Thyroid gland (tissue), 4 donors: ENCODE data around the gene ADARB1. TPM values are rescaled to one million over a fixed set of nuclear protein-coding genes. Genes with fewer than 3 reads are reported as not detected.
"Not testable (repeated sequence)": the region's sequence is repeated elsewhere in the genome, so short reads cannot be mapped to it uniquely, and the experiment has no call there.

Experiments
- DNase-seq, 2 donors: peaks; one replicate each; pipeline ENCODE4 v3.0.0-alpha.2; 2019
- H3K27ac ChIP-seq, 3 donors: fragments of 200-600 bp; sonication (generic); 1 replicate in 2 of 3; 2 replicates in 1 of 3; pipeline ENCODE4 v1.5.1; 2016 to 2019; ENCODE audit warnings: mild to moderate bottlenecking in 1 of 3, moderate library complexity in 1 of 3
- H3K27me3 ChIP-seq: fragments of 200-600 bp; sonication (generic); one replicate; pipeline ENCODE4 v1.5.1; 2019
- H3K36me3 ChIP-seq, 2 donors: fragments of 200-600 bp; sonication (generic); one replicate each; pipeline ENCODE4 v1.5.1; 2016 to 2019
- H3K4me1 ChIP-seq, 2 donors: fragments of 200-600 bp; sonication (generic); one replicate each; pipeline ENCODE4 v1.5.1; 2017 to 2019
- H3K4me3 ChIP-seq, 3 donors: fragments of 200-600 bp; sonication (generic); replicated peaks in 1 of 3; 1 replicate in 2 of 3; 2 replicates in 1 of 3; pipeline ENCODE4 v1.5.1; 2016; ENCODE audit warnings: mild to moderate bottlenecking in 1 of 3
- H3K9me3 ChIP-seq: fragments of 200-600 bp; sonication (generic); one replicate; pipeline ENCODE4 v1.5.1; 2017
- POLR2A ChIP-seq, 2 donors: fragments of 450-650 bp; IDR thresholded peaks; one replicate each; pipeline ENCODE4 v1.6.1; 2017; ENCODE audit warnings: antibody characterized with exemption in 2 of 2, mild to moderate bottlenecking in 2 of 2, moderate library complexity in 1 of 2
- WGBS, 2 donors: methylation state at CpG; one replicate each; pipeline ENCODE4 v1.1.5; 2017; 5-methylcytosine and 5-hydroxymethylcytosine counted together
- intact Hi-C: fragments of 100-400 bp; cut with DNase I; formaldehyde crosslinking; loops from one replicate; pipeline ENCODE4 v1.15.1; 2023
- total RNA-seq, 4 donors: library from RNA; depleted of rRNA; stranded (reverse); fragments of >200 nt; gene quantifications; one replicate each; pipeline ENCODE4 v1.2.3, GENCODE V29; 2016
- TF ChIP-seq, protein P1 (sequence below), 6 experiments: fragments of 200-600 bp in 3 of 6; fragments of 450-650 bp in 3 of 6; sonication (generic) in 3 of 6; IDR thresholded peaks; one replicate each; pipeline ENCODE4 v1.5.1; 2016 to 2019; ENCODE audit warnings: antibody characterized with exemption in 6 of 6, mild to moderate bottlenecking in 2 of 6, inconsistent platforms in 1 of 6, moderate library complexity in 1 of 6

The ADARB1 gene
- total RNA-seq, 4 donors from 2014 or later, result 5.0 to 20.2 (median 10.1) TPM

DNA sequence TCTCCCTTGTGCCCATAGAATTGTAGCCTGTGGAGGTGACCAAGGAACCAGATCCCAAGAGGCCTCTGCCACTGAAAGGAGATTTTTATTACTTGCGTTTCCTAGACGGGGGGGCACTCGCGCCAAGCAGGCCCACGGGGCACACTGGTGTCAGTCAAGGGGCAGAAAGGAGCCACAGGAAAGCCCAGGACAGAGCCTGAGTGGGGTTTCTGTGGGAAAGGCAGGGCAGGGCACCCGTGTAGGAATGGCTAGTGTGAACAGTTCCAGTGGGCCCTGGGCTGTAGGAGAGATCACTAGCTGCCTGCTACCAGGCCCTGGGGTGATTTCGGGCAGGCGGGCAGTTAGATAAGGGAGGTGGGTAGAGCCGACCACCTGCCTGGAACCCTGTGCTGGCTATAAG is 70.8 kb downstream of the ADARB1 start:
- WGBS, 2 donors, result 88 to 92% methylated on average over 9 of the region's 9 CpGs
- H3K27ac ChIP-seq, result no peak overlapping the region
- H3K4me3 ChIP-seq, result no peak overlapping the region
- H3K4me1 ChIP-seq, result no peaks in the 10 kb centered on the region
- no peak for DNase-seq
- no peak for TF ChIP-seq POLR2A (IDR thresholded peaks at IDR 0.05)
- TF ChIP-seq, protein P1, sequence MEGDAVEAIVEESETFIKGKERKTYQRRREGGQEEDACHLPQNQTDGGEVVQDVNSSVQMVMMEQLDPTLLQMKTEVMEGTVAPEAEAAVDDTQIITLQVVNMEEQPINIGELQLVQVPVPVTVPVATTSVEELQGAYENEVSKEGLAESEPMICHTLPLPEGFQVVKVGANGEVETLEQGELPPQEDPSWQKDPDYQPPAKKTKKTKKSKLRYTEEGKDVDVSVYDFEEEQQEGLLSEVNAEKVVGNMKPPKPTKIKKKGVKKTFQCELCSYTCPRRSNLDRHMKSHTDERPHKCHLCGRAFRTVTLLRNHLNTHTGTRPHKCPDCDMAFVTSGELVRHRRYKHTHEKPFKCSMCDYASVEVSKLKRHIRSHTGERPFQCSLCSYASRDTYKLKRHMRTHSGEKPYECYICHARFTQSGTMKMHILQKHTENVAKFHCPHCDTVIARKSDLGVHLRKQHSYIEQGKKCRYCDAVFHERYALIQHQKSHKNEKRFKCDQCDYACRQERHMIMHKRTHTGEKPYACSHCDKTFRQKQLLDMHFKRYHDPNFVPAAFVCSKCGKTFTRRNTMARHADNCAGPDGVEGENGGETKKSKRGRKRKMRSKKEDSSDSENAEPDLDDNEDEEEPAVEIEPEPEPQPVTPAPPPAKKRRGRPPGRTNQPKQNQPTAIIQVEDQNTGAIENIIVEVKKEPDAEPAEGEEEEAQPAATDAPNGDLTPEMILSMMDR (IDR thresholded peaks at IDR 0.05), result no peak
- H3K36me3 ChIP-seq, result no peaks in the 10 kb centered on the region
- intact Hi-C loops, result no loop called here
- no peaks in the 10 kb centered on the region for H3K27me3 ChIP-seq
- no peaks in the 10 kb centered on the region for H3K9me3 ChIP-seq

DNA sequence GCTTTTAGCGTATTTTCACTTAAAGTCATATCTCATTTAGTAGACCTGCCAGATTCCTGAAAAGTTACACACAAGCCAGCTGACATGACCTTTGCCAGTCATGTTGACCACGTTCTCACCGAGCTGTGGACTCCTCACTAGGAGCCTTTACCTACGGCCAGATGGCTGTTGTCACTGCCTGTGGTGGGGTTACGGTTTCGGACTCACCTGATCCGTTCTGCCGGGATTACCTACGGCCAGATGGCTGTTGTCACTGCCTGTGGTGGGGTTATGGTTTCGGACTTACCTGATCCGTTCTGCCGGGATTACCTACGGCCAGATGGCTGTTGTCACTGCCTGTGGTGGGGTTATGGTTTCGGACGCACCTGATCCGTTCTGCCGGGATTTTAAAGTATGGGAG is 71.5 kb downstream of the ADARB1 start:
- WGBS, 2 donors, result 94 to 95% methylated on average over 15 to 17 of the region's 17 CpGs
- H3K9me3 ChIP-seq, H3K4me3 ChIP-seq, H3K4me1 ChIP-seq, intact Hi-C loops, DNase-seq, H3K27ac ChIP-seq, H3K36me3 ChIP-seq, H3K27me3 ChIP-seq: not testable (repeated sequence)

DNA sequence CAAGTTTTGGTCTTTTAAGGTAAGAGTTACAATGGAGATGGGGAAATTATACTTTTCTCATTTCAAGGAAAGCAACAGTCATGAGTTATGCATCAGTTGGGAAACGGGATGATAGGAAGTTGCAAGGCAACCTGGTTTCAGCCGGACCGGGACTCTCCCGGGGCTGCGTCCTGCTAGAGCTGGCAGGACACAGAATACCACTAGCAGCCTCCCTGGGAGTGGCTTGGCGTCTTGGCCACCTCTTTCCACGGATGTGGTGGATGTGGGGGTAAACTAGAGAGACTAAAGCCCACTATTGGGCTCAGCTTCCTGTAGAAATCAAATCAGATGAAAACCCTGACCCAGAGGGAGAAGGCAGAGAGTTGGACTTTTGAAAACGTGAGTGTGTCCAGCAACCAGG is 71.9 kb downstream of the ADARB1 start:
- Histone ChIP-seq H3K4me3 (no peak overlapping the region), H3K9me3 (no peaks in the 10 kb centered on the region), H3K4me1 (no peaks in the 10 kb centered on the region), H3K27ac (no peak overlapping the region), H3K27me3 (no peaks in the 10 kb centered on the region), H3K36me3 (no peaks in the 10 kb centered on the region)
- 73 to 77% methylated on average over 8 of the region's 8 CpGs for WGBS, 2 donors
- intact Hi-C loops, result no loop called here
- no peak for DNase-seq
- TF ChIP-seq, protein P1 (IDR thresholded peaks at IDR 0.05), result no peak

DNA sequence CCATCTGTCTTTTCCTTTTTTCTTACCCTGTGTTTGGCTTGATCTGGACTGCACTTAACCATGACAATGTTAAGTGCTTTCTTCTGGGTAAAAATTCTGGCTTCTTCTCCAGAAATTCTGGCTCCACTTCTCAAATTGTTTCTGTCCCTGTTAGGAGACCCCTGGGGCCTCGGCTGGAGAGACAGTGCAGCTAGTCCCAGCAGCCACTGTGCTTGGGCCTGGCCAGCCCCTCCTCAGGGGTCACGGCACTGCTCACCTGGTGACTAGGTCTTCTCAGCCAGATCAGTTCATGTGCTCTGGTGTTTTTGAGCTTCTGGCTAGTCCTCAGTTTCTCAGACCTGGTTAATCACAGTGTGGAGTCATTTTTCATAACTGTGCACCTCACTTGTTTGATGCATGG is 72.4 kb downstream of the ADARB1 start:
- no peaks in the 10 kb centered on the region for H3K4me1 ChIP-seq
- H3K27me3 ChIP-seq, result no peaks in the 10 kb centered on the region
- TF ChIP-seq POLR2A (IDR thresholded peaks at IDR 0.05), result no peak
- TF ChIP-seq, protein P1 (IDR thresholded peaks at IDR 0.05), result no peak
- H3K27ac ChIP-seq, result no peak overlapping the region
- no peak for DNase-seq
- H3K4me3 ChIP-seq, result no peak overlapping the region
- H3K36me3 ChIP-seq, result no peaks in the 10 kb centered on the region
- WGBS, 2 donors, result 52 to 67% methylated on average over 2 of the region's 2 CpGs
- intact Hi-C loops, result no loop called here
- no peaks in the 10 kb centered on the region for H3K9me3 ChIP-seq

DNA sequence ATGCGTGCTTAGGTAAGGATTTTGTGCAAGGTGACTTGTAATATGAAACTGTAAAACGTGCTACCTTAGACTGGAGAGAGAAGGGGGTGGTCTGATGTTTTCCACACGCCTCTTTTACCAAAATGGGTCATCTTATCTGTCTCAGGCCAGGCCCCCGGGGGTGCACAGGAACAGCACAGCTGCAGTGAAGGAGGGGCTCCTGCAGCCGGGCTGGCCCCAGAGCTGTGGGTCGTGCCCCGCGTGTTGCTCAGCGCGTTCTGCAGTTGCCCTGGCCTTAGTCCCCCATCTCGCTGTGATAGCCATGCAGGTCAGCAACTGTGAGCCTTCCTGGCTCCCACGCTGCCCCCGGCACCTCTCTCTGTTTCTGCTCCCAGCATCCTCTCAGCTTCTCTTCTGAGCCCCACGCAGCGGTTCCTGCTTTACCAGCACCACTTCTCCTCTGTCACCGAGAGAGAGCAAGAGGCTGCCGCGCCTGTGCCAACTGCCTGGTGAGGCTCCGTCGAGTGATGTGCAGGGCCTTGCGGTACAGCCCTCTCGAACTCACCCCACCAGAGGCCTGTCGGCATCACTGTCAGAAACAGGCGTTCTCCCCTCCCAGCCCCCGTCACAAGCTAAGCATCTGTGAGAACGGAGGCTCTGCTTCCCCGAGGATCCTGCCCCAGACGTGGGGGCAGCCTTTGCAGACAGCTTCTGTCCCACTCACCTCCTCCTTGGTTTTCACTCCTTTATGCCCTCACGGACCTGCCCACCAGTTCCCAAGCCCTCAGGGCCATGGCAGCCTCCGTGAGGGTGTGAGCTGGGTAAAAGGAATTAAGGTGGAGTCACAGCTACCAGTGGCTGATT is 73.3 kb downstream of the ADARB1 start:
- no peak overlapping the region for H3K4me3 ChIP-seq
- no peak for DNase-seq
- no peak overlapping the region for H3K27ac ChIP-seq
- TF ChIP-seq, protein P1 (IDR thresholded peaks at IDR 0.05), result no peak
- H3K4me1 ChIP-seq, result no peaks in the 10 kb centered on the region
- intact Hi-C loops, result no loop called here
- WGBS, 2 donors, result 88 to 89% methylated on average over 30 of the region's 30 CpGs
- no peaks in the 10 kb centered on the region for H3K36me3 ChIP-seq
- no peaks in the 10 kb centered on the region for H3K27me3 ChIP-seq
- H3K9me3 ChIP-seq, result no peaks in the 10 kb centered on the region
